HG03103 (cell line): Measurements from ENCODE around the gene ENAH.
"Not testable (repeated sequence)": the region's sequence is repeated elsewhere in the genome, so short reads cannot be mapped to it uniquely, and the experiment has no call there.

ENCODE experiments used
- ATAC-seq: cut with Tn5 transposase; IDR thresholded peaks from one replicate; pipeline ENCODE4 v1.9.1; 2021; ENCODE audit warnings: low read depth; ENCODE audit not compliant: unreplicated experiment

The ENAH gene

GRCh38 chr1:225651376-225651871, 1.5 kb downstream of the ENAH start:
- ATAC-seq, result no peak

- ATAC-seq, result no peak
These were observed 2.7 kb downstream of the ENAH start for GRCh38 chr1:225650179-225650578.

DNA sequence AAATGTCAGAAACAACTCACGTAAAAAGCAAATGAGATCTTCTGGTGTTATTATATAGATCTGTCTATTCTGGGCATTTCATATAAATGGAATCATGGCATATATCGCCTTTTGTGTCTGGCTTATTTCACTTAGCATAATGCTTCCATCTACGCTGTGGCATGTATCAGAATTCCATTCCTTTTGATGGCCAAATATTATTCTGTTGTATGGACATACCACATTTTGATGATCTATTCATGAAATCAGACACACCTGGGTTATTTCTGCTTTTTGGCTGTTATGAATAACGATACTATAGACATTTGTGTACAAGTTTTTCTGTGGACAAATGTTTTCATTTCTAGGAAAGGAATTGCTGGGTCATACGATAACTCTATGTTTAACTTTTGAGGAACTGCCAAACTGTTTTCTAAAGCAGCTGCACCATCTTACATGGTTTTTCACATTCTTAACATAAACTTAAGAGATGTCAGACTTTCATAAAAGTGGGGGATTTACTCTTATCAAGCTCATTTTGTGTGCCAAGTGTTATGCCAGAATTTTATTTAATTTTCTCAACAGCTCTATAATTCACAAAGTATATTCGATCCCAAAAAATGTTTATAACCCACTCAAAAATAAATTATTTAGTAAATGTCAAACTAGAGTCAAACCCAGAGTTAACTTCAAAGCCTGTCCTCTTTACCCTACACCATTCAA, 7.6 kb downstream of the ENAH start:
- ATAC-seq, result no peak

DNA sequence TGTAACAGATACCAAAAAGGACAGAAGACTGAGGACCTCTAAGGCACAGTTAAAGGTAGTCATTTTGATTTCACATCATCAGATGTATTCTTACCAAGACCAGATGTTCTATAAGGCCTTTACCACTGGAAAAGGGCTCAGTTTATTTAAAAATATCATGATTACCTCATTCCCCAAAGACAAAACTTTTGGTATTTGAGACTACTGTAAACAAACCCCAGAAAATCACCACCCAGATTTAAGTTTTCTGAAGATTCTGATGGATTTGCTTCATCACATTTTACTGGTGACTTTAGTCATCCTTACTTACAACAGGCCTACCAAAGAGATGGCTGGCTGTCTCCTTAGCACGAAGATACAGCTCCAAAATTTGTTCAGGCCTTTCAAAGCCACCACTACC, 8.3 kb downstream of the ENAH start:
- ATAC-seq, result no peak

DNA sequence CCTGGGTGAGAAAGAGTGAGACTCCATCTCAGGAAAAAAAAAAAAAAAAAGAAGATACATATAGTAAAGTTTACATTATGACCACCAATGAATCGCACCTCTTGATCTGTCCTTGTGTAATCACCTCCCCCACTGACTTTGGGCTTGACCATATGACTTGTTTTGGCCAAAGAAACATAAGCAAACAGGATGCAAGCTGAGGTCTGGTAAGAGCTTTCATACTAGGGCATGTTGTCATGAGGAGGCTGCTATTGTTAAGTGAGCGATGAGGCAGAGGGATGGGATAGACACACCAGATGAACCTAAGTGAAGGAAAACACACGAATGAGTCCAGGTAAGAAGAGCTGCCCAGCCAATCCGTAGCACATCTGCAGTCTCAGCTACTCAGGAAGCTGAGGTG, 10.7 kb downstream of the ENAH start:
- no peak for ATAC-seq

DNA sequence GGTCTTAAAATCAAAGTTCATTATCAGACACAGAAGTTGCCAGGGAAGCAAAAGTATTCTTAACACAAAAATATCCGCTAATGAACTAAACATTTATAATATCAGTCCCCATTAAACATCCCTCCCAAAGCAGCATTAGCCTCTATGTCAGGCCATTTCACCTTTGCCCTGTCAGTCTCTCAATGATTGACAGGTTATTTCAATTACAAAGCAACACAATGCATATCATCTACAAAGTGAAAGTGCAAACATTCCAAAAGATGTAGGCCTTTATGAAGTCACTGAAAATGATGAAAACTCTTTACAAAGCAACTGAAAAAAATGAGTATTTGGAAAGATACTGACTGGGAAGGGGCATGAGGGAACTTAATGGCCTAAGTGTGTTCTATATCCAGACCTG, 14.1 kb downstream of the ENAH start:
- ATAC-seq, result no peak

- no peak for ATAC-seq
These were observed 15.2 kb downstream of the ENAH start for GRCh38 chr1:225637651-225638199.

- ATAC-seq, result not testable (repeated sequence)
These were observed 15.9 kb downstream of the ENAH start for GRCh38 chr1:225636992-225637391.

GRCh38 chr1:225635649-225636048, 17.3 kb downstream of the ENAH start:
- ATAC-seq, result no peak

DNA sequence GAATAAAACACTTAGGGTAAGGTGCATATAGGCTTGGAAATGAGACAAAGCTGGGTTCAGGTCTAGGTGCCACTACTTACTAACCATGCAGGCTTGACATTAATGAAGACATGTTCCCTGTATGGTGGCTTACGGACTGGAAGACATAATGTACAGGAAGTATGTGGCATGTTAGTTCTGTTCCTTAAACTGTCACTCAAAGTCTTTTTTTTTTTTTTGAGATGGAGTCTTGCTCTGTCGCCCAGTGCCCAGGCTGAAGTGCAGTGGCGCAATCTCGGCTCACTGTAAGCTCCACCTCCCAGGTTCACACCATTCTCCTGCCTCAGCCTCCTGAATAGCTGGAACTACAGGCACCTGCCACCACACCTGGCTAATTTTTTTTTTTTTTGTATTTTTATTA, 20.1 kb downstream of the ENAH start:
- not testable (repeated sequence) for ATAC-seq

- no peak for ATAC-seq
These were observed 21.8 kb downstream of the ENAH start for GRCh38 chr1:225631021-225631663.

- ATAC-seq, result no peak
These were observed 23.4 kb downstream of the ENAH start for GRCh38 chr1:225629483-225629882.

DNA sequence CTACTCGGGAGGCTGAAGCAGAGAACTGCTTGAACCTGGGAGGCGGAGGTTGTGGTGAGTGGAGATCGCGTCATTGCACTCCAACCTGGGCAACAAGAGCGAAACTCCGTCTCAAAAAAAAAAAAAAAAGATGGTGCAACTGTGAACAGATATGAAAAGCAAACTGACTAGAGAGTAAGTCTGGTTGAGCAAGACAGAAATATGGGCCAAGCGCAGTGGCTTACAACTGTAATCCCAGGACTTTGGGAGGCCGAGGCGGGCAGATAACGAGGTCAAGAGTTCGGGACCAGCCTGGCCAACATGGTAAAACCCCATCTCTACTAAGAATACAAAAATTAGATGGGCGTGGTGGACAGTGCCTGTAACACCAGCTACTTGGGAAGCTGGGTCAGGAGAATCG, 24.1 kb downstream of the ENAH start:
- not testable (repeated sequence) for ATAC-seq

DNA sequence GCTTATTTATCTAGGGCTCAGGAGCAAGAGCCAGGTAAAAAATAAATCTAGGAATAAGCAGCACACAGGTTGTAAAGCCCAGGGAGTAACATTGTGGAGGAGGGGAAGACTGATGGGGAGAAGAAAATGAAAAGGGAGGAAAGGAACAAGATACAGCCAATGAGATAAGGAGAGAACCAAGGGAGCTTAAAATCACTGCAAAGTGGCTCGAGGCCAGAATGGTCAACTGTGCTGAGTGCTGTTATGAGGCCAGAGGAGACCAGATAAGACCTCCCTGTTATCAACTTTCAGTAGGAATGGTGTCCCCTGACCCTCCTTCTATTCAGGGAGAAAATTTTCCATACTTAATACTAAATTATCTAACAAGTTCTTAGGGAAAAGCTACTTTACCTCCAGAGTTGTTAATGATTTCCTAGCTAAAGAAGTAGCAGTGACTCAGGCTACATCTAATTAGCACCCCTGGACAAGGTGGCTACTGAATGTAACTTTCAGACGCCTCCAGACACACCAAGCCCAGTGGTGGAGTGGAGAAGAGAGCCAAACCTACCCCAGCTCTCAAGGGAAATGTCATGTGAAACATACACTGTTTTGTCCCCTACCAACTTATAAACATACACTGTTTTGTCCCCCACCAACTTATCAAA, 25.5 kb downstream of the ENAH start:
- ATAC-seq, result no peak

DNA sequence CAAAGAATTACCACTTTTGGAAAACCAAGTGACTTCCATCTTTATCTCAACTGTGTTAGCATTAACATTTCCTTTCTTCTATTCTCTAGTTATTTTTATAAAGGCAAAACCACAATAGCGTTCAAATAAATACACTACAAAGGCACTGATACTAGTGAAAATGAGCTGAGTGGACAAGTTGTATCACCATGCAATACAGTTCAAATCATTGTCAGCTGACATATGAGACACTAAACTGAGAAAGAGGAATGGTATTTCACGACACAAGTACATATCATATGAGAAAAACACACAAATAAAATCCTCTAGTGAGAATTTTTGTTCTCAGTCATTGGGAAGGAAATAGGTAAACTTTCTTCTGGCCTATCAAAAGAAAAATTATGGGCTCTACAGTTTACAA, 26.2 kb downstream of the ENAH start:
- ATAC-seq, result no peak

- ATAC-seq, result no peak
These were observed 35.0 kb downstream of the ENAH start for GRCh38 chr1:225617956-225618355.

DNA sequence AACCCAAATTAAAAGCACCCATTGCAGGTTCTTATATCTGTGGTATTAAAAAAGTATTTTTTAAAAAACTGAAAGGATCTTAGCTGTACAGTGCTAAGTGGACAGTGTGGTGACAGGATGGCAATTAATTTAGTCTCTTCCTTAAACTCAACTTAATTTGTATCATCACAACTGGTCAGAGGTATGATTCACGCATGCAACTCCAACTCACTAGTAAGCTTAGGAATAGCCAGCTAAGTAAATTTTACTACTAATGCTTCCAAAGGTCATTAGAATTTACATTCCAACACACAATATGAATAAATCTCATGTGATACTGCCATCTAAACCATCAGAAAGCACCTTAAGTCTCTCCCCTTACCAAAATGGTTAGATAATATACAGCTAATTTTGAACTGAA, 35.4 kb downstream of the ENAH start:
- ATAC-seq, result no peak

DNA sequence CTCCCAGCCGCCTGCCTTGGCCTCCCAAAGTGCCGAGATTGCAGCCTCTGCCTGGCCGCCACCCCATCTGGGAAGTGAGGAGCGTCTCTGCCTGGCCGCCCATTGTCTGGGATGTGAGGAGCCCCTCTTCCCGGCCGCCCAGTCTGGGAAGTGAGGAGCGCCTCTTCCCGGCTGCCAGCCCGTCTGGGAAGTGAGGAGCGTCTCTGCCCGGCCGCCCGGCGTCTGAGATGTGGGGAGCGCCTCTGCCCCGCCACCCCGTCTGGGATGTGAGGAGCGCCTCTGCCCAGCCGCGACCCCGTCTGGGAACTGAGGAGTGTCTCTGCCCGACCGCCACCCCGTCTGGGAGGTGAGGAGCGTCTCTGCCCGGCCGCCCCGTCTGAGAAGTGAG, 37.5 kb downstream of the ENAH start:
- ATAC-seq, result not testable (repeated sequence)

DNA sequence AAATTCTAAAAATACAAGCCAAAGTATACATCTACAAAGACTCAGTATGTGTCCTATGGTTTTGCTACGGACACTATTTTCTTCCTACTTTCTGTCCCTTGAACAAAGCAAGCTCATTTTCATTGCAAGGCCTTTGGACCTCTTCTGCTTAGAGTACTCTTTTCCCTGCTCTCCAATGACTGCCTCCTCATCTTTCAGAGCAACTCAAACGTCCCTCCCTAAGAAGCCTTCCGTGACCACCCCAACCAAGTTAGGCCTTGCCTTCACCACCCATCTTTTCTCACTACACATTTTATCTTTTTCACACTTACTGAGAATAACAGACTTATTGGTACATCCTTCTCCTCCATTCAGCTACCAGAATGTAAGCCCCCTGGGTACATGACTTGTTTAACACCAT, 39.9 kb downstream of the ENAH start:
- ATAC-seq, result no peak

DNA sequence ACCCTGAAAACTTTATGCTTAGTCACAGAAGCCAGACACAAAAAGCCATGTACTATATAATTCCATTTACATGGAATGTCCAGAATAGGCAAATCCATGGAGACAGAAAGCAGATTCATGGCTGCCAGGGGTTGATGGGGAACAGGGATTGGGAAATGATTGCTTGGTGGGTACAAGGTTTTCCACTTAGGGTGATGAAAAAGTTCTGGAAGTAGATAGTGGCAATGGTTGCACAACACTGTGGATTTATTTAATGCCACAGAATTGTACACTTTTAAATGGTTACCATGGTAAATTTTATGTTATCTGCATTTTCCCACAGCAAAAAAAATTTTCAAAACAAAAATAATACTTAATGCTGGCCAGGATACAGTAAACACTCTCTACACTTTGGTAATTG, 40.6 kb downstream of the ENAH start:
- no peak for ATAC-seq

- no peak for ATAC-seq
These were observed 41.2 kb downstream of the ENAH start for GRCh38 chr1:225611537-225612223.
